GM21576 (cell line): ENCODE measurements around the gene PSAPL1.

Experiments
- ATAC-seq: cut with Tn5 transposase; IDR thresholded peaks from one replicate; pipeline ENCODE4 v1.9.1; 2021; ENCODE audit warnings: mild to moderate bottlenecking, moderate library complexity; ENCODE audit not compliant: unreplicated experiment

PSAPL1 gene

DNA sequence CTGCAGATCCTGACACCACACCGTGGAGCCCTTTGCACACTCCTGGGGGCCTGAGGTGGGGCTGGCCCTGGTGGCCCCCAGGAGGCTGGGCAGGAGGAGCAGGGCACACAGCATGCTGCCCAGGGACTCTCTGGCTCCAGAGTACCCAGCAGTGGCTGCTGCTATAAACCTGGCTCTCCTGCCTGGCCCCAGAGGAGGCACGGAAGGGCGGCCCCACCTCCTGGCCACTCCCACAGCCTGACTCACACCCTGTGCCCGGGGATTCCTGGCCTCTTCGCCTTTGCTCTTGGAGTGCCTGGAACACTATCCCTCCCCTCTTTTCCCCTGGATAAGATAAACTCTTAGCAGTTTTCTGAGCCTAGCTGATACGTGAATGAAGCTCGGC is at the start of gene PSAPL1:
PSAPL1 (minus strand) TSS at position 165 of the 385 bp plus-strand sequence; CDS start at position 114, 51 bp downstream.
- ATAC-seq = no peak

DNA sequence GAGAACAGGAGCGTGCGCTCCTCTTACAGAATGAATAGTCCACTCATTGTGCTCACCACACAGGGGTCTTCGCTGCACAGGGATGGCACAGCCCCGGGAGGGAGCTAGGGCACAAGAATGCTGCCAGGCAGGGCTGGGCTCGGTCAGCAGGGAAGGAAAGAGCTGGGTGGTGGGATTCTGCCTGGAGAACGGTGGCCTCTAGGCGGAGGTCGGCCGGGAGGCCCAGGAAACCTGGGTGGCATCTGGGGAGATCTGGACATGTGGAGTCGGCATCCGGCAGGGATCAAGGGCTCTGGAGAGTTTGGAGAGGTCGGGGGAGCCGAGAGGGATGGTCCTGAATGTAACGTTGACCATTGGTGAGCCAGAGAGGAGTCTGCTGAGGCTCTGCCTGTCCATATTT is 46.5 kb upstream of the PSAPL1 start:
- no peak for ATAC-seq

DNA sequence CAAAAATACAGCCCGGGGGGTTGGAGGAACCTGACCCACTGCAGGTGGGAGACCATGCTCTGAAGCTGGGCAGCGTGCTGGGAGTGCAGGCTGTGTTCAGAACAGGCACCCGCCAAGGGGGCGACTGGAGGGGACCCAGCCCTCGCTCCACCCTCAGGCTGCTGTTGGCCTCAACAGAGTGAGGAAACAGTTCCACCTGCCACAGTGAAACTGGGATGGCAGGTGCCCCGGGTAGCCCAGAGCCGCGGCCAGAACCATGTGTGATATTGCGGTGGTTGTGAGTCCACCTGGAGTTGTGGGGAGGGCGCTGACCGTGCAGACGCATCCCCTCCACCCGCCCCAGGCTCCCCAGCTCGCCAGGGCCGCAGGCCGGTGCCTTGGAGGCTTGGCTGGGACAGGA is 45.7 kb upstream of the PSAPL1 start:
- no peak for ATAC-seq

DNA sequence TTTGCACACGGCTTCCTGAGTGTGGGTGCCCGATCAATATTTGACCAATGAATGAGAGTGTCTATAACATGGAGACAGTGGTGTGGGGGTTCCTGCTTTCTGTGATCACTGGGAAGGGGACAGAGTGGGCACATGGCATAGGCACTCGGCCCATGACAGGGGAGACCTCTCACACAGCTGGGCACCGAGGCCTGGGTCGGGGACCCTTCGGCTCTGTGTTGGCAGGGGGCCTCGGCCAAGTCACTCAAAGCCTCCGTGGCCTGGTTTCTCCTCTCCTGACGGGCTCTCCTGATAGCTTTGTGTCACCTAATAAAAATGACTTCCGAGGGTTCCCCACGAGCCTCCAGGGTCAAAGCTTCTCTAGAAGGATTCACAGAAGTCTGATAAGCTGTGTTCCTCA is 43.9 kb upstream of the PSAPL1 start:
- no peak for ATAC-seq

GRCh38 chr4:7477695-7478094 is 43.0 kb upstream of the PSAPL1 start:
- no peak for ATAC-seq

GRCh38 chr4:7476820-7477219 is 42.1 kb upstream of the PSAPL1 start:
- ATAC-seq = no peak

DNA sequence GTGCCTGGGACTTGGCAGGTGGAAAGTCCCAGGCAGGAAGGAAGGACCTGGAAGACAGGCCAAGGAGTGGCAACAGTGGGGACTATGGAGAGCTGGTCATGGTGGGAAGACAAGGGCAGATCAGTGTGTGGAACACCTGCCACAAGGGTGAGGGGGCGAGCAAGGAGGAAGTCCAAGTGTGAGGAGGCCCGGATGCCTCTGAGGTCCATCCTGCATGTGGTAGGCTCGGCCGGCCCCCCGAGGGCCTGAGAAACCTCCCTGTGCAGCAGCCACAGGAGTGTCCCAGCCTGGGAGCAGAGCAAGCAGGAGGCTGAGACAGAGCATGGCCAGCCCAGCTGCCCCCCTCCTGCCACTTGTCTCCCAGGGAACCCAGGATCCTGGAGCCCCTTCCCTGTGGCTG is 40.5 kb upstream of the PSAPL1 start:
- no peak for ATAC-seq

DNA sequence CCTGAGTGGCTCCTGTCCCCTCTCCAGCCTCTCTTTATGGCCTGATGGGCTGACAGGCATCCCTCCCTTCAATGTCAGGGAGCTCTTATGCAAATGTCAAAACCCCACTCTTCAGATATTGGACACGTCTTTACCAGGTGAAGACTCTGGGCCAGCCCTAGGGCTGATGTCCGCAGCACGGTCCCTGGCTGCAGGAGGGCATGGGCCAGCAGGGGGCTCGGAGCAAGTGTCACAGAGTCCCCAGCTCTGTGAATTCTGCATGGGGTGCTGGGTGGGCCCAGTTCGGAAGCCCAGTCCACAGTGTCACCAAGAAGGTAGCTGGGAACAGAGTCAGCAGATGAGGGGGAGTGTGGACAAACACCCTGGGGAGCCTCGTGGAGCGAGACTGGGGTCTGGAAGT is 39.6 kb upstream of the PSAPL1 start:
- ATAC-seq = no peak

DNA sequence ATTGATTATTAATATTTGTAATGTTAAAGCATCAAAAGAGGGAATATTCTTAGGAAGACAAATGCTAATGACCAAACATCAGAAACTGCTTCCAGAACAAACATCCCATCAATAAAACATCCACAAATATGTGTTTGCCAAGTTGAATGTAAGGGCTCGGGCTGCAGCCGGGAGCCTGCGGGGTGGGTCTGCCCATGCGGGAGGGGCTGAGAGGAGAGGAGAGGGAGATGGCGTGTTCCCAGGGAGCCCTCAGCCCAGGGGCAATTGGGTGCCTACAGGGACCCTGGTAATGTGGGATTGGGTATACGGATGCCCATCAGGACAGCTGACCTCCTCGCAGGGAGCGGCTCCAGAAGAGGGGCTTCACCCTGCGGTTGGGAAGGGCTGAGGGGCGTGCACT is 38.4 kb upstream of the PSAPL1 start:
- no peak for ATAC-seq

DNA sequence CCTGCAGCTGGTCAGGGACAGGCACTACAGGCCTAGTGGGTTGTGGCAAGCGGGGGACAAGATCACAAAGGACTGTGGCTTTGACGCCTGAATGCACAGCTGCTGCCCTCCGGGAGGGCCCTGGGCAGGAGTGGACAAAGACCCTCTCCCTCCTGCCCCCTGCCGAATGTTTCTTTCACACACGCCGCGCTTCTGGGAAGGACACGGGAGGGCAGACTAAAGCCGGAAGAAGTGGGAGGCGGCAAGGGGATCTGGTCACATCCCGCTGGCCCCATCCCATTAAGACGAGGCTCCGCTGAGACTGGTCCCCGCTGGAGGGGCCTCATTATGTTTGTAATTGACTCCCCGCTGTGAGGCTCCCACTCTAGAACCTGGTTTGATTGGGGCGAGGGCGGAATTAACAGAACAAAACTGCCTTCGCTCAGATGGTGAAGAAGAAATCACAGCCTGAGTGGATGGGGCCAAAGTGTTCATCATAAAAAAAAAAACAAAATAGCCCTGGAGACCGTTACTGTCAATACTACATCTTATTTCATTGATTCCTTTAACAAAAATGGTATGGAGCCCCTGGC is 37.8 kb upstream of the PSAPL1 start:
- ATAC-seq = no peak

- no peak for ATAC-seq
Observed at GRCh38 chr4:7470522-7471128, 35.9 kb upstream of the PSAPL1 start.

GRCh38 chr4:7470111-7470510 is 35.4 kb upstream of the PSAPL1 start:
- ATAC-seq = no peak

GRCh38 chr4:7469023-7469422 is 34.3 kb upstream of the PSAPL1 start:
- no peak for ATAC-seq

DNA sequence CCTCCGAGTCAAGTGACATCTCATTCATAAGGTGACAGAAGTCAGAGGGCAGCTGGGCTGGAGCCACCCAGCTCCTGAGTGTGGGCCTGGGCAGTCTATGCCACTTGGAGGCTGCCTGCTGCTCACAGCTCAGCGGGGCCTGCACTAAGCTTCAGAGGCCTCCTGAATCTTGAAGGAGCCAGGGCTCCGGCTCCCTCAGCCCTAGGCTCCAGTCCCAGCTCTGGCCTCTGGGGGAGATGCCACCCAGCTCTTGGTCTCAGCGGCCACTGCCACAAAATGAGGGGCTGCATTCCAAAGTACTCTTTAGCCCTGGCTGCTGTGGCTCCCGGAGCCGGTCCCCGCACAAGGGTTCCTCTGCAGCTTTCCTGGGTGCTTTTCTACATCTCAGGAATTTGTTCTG is 32.7 kb upstream of the PSAPL1 start:
- ATAC-seq = no peak

- ATAC-seq = no peak
Observed at GRCh38 chr4:7466904-7467303, 32.2 kb upstream of the PSAPL1 start.

GRCh38 chr4:7466215-7466614 is 31.5 kb upstream of the PSAPL1 start:
- no peak for ATAC-seq

DNA sequence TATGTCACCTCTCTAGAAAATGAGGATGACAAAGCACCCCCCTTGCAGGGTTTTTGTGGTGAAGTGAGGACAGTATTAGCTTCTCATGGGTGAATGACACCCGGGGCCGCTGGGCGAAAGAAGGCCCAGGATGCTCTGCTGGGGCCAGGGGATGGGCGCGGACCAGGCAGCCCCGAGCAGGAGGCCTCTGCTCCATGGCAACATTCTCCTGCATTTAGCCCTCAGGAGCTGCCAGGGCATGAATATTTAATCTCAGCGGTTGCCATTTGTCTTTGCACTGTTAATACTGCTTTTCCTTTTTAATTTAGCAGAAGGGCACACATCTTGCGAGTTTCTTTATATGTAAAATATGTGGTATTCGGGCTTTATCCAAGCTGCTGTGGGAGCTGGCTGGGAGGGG is 30.3 kb upstream of the PSAPL1 start:
- ATAC-seq = no peak

GRCh38 chr4:7464259-7464655 is 29.5 kb upstream of the PSAPL1 start:
- no peak for ATAC-seq

GRCh38 chr4:7463566-7464258 is 29.0 kb upstream of the PSAPL1 start:
- ATAC-seq = no peak

DNA sequence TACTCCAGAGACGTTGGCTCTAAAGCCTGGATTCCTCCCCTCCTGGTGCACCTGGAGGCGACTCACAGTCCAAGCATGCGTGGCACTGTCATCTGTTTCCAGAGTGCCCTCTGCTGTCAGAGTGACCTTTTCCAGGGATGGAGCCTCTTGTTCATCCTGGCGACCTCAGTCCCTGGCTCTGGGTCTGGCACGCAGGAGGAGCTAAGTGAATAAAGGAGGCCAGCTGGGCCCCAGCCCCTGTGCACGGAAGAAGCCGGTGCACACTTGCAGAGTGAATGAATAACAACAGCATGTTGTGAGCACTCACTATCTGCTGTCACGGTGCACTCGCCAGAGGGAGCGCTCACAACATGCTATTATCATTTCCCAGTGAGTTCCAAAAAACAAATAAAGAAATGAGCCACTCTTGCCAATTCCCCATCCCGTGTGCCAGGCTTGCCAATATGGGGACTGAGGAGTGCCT is 27.8 kb upstream of the PSAPL1 start:
- no peak for ATAC-seq

GRCh38 chr4:7461230-7461629 is 26.5 kb upstream of the PSAPL1 start:
- ATAC-seq = no peak

GRCh38 chr4:7460566-7460965 is 25.8 kb upstream of the PSAPL1 start:
- no peak for ATAC-seq
